SK-MEL-5 (cell line): ENCODE data around the gene RAPGEF4. TPM values are rescaled to one million over a fixed set of nuclear protein-coding genes. Genes with fewer than 3 reads are reported as not detected.
A peak's percentile ranks its signal among the peaks of the same experiment; 100 is the strongest.
"Not testable (repeated sequence)": the region's sequence is repeated elsewhere in the genome, so short reads cannot be mapped to it uniquely, and the experiment has no call there.

Experiments used
- DNase-seq: peaks from one replicate; pipeline ENCODE4 v3.0.0-alpha.2; 2016; ENCODE audit warnings: low read depth, low spot score
- in situ Hi-C: cut with HindIII; loops from 2 replicates; pipeline ENCODE4 v1.10.0; 2016; ENCODE audit warnings: low sequenced_read_pairs, high pct_unique_total_duplicates, low pct_unique_long_range_greater_than_20kb
- total RNA-seq: library from RNA; depleted of rRNA; stranded (reverse); fragments of >200 nt; shearing (Covaris generic); gene quantifications from 2 replicates; pipeline ENCODE4 v1.2.3, GENCODE V29; 2014

Gene RAPGEF4
- total RNA-seq, 1 experiment from 2014 or later = 4.5 TPM

- in situ Hi-C loops = no loop called here
- no peak for DNase-seq
Measured at GRCh38 chr2:173016451-173016850, 280.8 kb downstream of the RAPGEF4 start.

- in situ Hi-C loops = no loop called here
- no peak for DNase-seq
Measured at GRCh38 chr2:173017646-173018420, 282.2 kb downstream of the RAPGEF4 start.

GRCh38 chr2:173019755-173020154, 284.1 kb downstream of the RAPGEF4 start:
- in situ Hi-C loops = no loop called here
- DNase-seq = no peak

- peak; percentile 50 for DNase-seq
- in situ Hi-C loops = no loop called here
Measured at GRCh38 chr2:173021939-173022371, 286.3 kb downstream of the RAPGEF4 start.

GRCh38 chr2:173023718-173024117, 288.1 kb downstream of the RAPGEF4 start:
- no peak for DNase-seq
- in situ Hi-C loops = no loop called here

- in situ Hi-C loops = no loop called here
Measured at GRCh38 chr2:173026479-173026878, 290.8 kb downstream of the RAPGEF4 start.

GRCh38 chr2:173027181-173028128, 291.8 kb downstream of the RAPGEF4 start:
- in situ Hi-C loops = no loop called here

More at GRCh38 chr2:173026479-173026878, 290.8 kb downstream of the RAPGEF4 start:
- no peak for DNase-seq

GRCh38 chr2:173028141-173028540, 292.5 kb downstream of the RAPGEF4 start:
- no peak for DNase-seq
- in situ Hi-C loops = no loop called here

More at GRCh38 chr2:173027181-173028128, 291.8 kb downstream of the RAPGEF4 start:
- peak; percentile 83 for DNase-seq

GRCh38 chr2:173028671-173029070, 293.0 kb downstream of the RAPGEF4 start:
- DNase-seq = no peak
- in situ Hi-C loops = no loop called here

GRCh38 chr2:173030561-173031490, 295.2 kb downstream of the RAPGEF4 start:
- in situ Hi-C loops = no loop called here
- no peak for DNase-seq

GRCh38 chr2:173032032-173032431, 296.4 kb downstream of the RAPGEF4 start:
- no peak for DNase-seq
- in situ Hi-C loops = no loop called here

- DNase-seq = no peak
- in situ Hi-C loops = no loop called here
Measured at GRCh38 chr2:173033084-173033483, 297.4 kb downstream of the RAPGEF4 start.

- in situ Hi-C loops = no loop called here
Measured at GRCh38 chr2:173034143-173034542, 298.5 kb downstream of the RAPGEF4 start.

GRCh38 chr2:173037245-173038120, 301.8 kb downstream of the RAPGEF4 start:
- in situ Hi-C loops = no loop called here
- no peak for DNase-seq

More at GRCh38 chr2:173034143-173034542, 298.5 kb downstream of the RAPGEF4 start:
- DNase-seq = no peak

- in situ Hi-C loops = not testable (repeated sequence)
Measured at GRCh38 chr2:173038257-173038656, 302.6 kb downstream of the RAPGEF4 start.

GRCh38 chr2:173040729-173041128, 305.1 kb downstream of the RAPGEF4 start:
- in situ Hi-C loops = no loop called here
- DNase-seq = no peak

More at GRCh38 chr2:173038257-173038656, 302.6 kb downstream of the RAPGEF4 start:
- DNase-seq = not testable (repeated sequence)
